ENCODE results near the gene DNTTIP2. TPM values are rescaled to one million over a fixed set of nuclear protein-coding genes. Genes with fewer than 3 reads are reported as not detected.

The DNTTIP2 gene
- total RNA-seq, 2 donors from 2014 or later, result 30.7 to 33.3 TPM

DNA sequence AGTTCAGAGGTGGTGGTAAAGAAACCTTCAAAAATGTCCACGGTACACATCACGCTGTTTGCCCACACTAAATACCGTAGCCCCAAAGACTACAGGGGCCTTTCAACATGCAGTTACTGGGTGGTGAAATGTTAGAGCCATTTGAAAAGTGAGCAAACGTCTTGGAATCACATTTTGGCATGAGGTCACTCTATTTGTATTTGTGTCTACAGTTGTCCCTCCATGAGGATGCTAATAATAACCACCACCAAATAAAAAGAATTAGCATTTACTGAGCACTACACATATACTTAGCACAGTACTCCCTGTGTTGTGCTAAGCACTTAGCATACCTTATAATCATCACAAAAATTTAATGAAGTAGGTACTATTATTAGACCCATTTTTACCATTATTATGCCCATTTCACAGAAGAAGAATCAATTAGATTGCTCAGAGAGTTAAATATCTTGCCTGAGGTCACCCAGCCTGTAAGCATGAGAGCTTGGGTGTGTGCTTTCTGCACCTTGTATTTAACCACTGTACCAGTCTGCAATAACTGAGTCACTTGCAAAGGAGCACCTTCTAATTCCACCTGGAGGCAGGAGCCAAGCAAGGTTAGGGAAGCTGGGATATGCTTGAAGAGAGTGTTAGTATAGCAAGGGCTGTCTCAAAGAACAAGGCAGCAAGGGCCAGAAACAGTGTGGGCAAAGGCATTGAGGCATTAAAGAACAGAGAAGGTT lies 57.4 kb downstream of the DNTTIP2 start:
- intact Hi-C loops (cut with DNase I, micrococcal nuclease), result no loop called here
- DNase-seq, result no peak
- ATAC-seq, result no peak

GRCh38 chr1:93820554-93821422 lies 58.2 kb downstream of the DNTTIP2 start:
- ATAC-seq, result no peak
- intact Hi-C loops (cut with DNase I, micrococcal nuclease), result no loop called here
- DNase-seq, result no peak

DNA sequence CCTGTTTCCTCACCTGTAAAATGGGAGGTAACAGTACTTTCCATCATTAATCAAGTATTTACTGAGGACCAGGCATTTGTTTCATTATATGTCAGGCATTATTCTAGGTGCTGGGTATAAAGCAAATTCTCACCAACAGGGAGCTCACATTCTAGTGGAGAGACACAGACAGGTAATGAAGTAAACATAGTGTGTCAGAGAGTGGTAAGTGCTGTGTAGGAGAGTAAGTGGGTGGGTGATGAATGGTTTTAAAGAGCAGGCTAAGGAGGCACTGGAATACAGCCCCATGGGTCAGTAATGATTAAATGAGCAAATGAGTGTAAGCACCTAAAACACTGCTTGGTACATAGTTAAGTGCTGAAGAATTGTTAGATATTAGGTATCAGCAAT lies 60.4 kb downstream of the DNTTIP2 start:
- intact Hi-C loops (cut with DNase I, micrococcal nuclease), result loop anchor here in 1 of 2 donors (10.0 kb wide), 1 partner anchor 184 kb away; no protein-coding TSS in a partner anchor
- DNase-seq (no peak), ATAC-seq (no peak)

- DNase-seq, result no peak
- no peak for ATAC-seq
- intact Hi-C loops (cut with DNase I, micrococcal nuclease), result loop anchor here in 1 of 2 donors (10.0 kb wide), 1 partner anchor 183 kb away; no protein-coding TSS in a partner anchor
These were observed 61.0 kb downstream of the DNTTIP2 start for GRCh38 chr1:93817819-93818569.

GRCh38 chr1:93816970-93817678 lies 61.9 kb downstream of the DNTTIP2 start:
- DNase-seq, result no peak
- intact Hi-C loops (cut with DNase I, micrococcal nuclease), result loop anchor here in 1 of 2 donors (10.0 kb wide), 1 partner anchor 182 kb away; no protein-coding TSS in a partner anchor
- no peak for ATAC-seq

Small RNA genes lying within 50 kb of the gene (microRNA-seq; reads per million reads assigned to microRNA genes)
- gene MIR760, result 2.7 to 10.9 reads per million in 2 donors

Other genes starting within 250 kb of the DNTTIP2 start
- gene BCAR3, start 197.4 kb downstream of the DNTTIP2 start, total RNA-seq, result 10 to 100 TPM; 64.0 to 79.0 TPM
- 10 to 100 TPM; 13.5 to 14.0 TPM for gene GCLM, start 30.2 kb upstream of the DNTTIP2 start, total RNA-seq
- gene ABCA4, start 241.9 kb upstream of the DNTTIP2 start, total RNA-seq, result 1 to 10 TPM in 1 of 2 donors, not detected in 1; 1.2 TPM

Data from left colon (tissue), 2 donors.